ENCODE results near the gene POU3F1. TPM values are rescaled to one million over a fixed set of nuclear protein-coding genes. Genes with fewer than 3 reads are reported as not detected.

POU3F1 gene
- total and polyA plus RNA-seq, 10 of the 15 experiments (the other 5 are each of a cell fraction or from before 2014, with no cell fraction given) = 0.04 to 0.53 (median 0.10) TPM; not detected in 3

DNA sequence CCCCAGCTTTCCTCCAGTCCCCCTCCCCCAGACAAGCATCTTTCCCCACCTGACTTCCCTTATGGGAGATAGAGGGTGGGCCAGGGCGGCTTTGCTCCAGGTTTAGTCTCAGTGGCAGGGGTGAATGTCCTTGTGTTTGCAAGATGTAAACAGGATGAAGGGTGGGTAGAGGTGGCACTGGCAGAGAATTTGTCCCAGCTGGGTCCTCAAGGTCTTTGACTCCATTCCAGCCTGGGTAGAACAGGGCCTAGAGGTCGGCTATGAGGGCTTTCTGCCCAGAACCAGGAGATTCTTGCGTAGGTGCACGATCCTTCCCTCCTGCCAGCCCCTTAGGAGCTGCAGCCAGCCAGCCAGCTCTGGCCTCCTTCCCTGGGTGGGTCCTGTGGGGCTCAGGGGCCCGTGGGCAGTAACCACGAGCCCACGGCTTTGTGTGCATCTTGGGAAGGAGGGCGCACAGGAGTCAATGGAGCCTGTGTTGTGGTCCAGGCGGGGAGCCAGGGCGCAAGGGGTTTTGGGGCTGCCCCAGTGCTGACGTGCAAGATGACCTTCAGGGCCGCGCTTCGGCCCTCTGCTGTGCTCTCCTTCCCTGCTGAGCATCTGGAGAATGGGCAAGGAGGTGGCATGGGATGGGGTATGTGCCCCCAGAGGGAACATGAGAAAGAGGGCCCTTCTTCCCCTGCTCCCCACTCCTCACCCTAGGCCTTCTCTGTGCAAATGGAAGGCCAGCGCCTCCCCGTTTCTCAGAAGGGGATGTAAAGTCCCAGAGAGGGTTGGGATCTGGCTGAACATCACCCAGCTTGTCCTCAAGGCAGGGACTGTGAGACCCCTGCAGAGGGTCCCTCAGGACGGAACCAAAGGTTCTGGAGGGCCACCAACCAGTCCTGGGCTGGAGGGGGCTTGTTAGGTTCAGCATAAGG lies 15.7 kb downstream of the POU3F1 start:
- ChIA-PET SMC1A (ENCODE audit: uncharacterized antibody, unreplicated experiment) (interaction anchor here (0.7 to 7.1 kb wide), 19 partner anchors 10 to 826 kb away, joined by 3 to 68 read pairs (median 5); partner anchors contain the start of gene POU3F1), POLR2A (interaction anchor here (0.6 to 4.9 kb wide), 11 partner anchors 9 to 556 kb away, joined by 3 to 32 read pairs (median 3); no protein-coding TSS in a partner anchor), RAD21 (ENCODE audit: unreplicated experiment) (interaction anchor here (0.8 to 7.3 kb wide), 13 partner anchors 8 to 822 kb away, joined by 3 to 173 read pairs (median 9); partner anchors contain the start of gene POU3F1), CTCF (interaction anchor here (0.8 to 13.9 kb wide), 11 partner anchors 8 to 472 kb away, joined by 3 to 252 read pairs (median 5); no protein-coding TSS in a partner anchor)
- 60% methylated on average over 17 of the region's 17 CpGs for WGBS (ENCODE audit: insufficient coverage, insufficient replicate concordance, low lambda C conversion rate, missing lambda C conversion rate)
- Histone ChIP-seq H3K9ac (ENCODE audit: control insufficient read depth, insufficient read depth, low read length) (peak overlapping the region; percentile 64; the same call in 1 of the 2 replicates), H3K27me3 (replicated peaks in 1 of 2; ENCODE audit: control insufficient read depth in 2 of 2, insufficient read depth in 2 of 2, low read length in 1 of 2) (no peaks in the 10 kb centered on the region), H2AFZ (ENCODE audit: control insufficient read depth, low read depth, low read length) (peak overlapping the region; percentile 15; the same call in 1 of the 2 replicates), H3K4me2 (ENCODE audit: control insufficient read depth, insufficient read depth) (peak overlapping the region; percentile 66), H3K4me3 (0 out of 2 replicates have a peak overlapping the region, but pooled peaks have one; percentile 19), H3K36me3 (ENCODE audit: control insufficient read depth in 2 of 2, insufficient read depth in 2 of 2, low read length in 1 of 2) (no peaks in the 10 kb centered on the region; a peak in 2 of 4 replicates), H3K4me1 (ENCODE audit: control insufficient read depth, insufficient read depth, low read length) (peaks cover 52% of the 10 kb centered on the region), H3K27ac (ENCODE audit: control insufficient read depth, insufficient read depth) (peak overlapping the region; percentile 79), H4K20me1 (ENCODE audit: control insufficient read depth, insufficient read depth) (no peaks in the 10 kb centered on the region), H3K79me2 (ENCODE audit: control insufficient read depth, insufficient read depth, low read length) (no peaks in the 10 kb centered on the region), H3K9me3 (replicated peaks; ENCODE audit: control insufficient read depth, insufficient read depth, low read length) (no peaks in the 10 kb centered on the region)
- FAIRE-seq (no peak), DNase-seq (ENCODE audit: low read depth, low spot score) (no peak), ATAC-seq (no peak)
- in situ Hi-C loops (cut with MboI) = loop anchor here (25.0 kb wide), 1 partner anchor 556 kb away; no protein-coding TSS in a partner anchor
- no TSS peak for BruUV-seq (replicated peaks)
- intact Hi-C loops (cut with micrococcal nuclease; ENCODE audit: unreplicated experiment) = no loop called here
- TF ChIP-seq BMI1 (IDR thresholded peaks at IDR 0.05; ENCODE audit: borderline replicate concordance) (no peak), CREB1 (IDR thresholded peaks at IDR 0.05; ENCODE audit: low read depth) (no peak), ESRRA (IDR thresholded peaks at IDR 0.05; ENCODE audit: low read length) (no peak), ZSCAN29 (IDR thresholded peaks at IDR 0.05) (no peak), GATAD2B (conservative IDR thresholded peaks at IDR 0.05; ENCODE audit: low read depth) (no peak)
- TF ChIP-seq, protein P1, sequence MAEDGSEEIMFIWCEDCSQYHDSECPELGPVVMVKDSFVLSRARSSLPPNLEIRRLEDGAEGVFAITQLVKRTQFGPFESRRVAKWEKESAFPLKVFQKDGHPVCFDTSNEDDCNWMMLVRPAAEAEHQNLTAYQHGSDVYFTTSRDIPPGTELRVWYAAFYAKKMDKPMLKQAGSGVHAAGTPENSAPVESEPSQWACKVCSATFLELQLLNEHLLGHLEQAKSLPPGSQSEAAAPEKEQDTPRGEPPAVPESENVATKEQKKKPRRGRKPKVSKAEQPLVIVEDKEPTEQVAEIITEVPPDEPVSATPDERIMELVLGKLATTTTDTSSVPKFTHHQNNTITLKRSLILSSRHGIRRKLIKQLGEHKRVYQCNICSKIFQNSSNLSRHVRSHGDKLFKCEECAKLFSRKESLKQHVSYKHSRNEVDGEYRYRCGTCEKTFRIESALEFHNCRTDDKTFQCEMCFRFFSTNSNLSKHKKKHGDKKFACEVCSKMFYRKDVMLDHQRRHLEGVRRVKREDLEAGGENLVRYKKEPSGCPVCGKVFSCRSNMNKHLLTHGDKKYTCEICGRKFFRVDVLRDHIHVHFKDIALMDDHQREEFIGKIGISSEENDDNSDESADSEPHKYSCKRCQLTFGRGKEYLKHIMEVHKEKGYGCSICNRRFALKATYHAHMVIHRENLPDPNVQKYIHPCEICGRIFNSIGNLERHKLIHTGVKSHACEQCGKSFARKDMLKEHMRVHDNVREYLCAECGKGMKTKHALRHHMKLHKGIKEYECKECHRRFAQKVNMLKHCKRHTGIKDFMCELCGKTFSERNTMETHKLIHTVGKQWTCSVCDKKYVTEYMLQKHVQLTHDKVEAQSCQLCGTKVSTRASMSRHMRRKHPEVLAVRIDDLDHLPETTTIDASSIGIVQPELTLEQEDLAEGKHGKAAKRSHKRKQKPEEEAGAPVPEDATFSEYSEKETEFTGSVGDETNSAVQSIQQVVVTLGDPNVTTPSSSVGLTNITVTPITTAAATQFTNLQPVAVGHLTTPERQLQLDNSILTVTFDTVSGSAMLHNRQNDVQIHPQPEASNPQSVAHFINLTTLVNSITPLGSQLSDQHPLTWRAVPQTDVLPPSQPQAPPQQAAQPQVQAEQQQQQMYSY (CRISPR knock-in tag; IDR thresholded peaks at IDR 0.05) = no peak
- TF ChIP-seq, protein P2, sequence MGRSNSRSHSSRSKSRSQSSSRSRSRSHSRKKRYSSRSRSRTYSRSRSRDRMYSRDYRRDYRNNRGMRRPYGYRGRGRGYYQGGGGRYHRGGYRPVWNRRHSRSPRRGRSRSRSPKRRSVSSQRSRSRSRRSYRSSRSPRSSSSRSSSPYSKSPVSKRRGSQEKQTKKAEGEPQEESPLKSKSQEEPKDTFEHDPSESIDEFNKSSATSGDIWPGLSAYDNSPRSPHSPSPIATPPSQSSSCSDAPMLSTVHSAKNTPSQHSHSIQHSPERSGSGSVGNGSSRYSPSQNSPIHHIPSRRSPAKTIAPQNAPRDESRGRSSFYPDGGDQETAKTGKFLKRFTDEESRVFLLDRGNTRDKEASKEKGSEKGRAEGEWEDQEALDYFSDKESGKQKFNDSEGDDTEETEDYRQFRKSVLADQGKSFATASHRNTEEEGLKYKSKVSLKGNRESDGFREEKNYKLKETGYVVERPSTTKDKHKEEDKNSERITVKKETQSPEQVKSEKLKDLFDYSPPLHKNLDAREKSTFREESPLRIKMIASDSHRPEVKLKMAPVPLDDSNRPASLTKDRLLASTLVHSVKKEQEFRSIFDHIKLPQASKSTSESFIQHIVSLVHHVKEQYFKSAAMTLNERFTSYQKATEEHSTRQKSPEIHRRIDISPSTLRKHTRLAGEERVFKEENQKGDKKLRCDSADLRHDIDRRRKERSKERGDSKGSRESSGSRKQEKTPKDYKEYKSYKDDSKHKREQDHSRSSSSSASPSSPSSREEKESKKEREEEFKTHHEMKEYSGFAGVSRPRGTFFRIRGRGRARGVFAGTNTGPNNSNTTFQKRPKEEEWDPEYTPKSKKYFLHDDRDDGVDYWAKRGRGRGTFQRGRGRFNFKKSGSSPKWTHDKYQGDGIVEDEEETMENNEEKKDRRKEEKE (IDR thresholded peaks at IDR 0.05) = no peak
- TF ChIP-seq, protein P3, sequence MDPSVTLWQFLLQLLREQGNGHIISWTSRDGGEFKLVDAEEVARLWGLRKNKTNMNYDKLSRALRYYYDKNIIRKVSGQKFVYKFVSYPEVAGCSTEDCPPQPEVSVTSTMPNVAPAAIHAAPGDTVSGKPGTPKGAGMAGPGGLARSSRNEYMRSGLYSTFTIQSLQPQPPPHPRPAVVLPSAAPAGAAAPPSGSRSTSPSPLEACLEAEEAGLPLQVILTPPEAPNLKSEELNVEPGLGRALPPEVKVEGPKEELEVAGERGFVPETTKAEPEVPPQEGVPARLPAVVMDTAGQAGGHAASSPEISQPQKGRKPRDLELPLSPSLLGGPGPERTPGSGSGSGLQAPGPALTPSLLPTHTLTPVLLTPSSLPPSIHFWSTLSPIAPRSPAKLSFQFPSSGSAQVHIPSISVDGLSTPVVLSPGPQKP (IDR thresholded peaks at IDR 0.05; ENCODE audit: low read depth, low read length) = no peak
- TF ChIP-seq, protein P4, sequence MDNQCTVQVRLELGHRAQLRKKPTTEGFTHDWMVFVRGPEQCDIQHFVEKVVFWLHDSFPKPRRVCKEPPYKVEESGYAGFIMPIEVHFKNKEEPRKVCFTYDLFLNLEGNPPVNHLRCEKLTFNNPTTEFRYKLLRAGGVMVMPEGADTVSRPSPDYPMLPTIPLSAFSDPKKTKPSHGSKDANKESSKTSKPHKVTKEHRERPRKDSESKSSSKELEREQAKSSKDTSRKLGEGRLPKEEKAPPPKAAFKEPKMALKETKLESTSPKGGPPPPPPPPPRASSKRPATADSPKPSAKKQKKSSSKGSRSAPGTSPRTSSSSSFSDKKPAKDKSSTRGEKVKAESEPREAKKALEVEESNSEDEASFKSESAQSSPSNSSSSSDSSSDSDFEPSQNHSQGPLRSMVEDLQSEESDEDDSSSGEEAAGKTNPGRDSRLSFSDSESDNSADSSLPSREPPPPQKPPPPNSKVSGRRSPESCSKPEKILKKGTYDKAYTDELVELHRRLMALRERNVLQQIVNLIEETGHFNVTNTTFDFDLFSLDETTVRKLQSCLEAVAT (IDR thresholded peaks at IDR 0.05) = no peak
- TF ChIP-seq, protein P5, sequence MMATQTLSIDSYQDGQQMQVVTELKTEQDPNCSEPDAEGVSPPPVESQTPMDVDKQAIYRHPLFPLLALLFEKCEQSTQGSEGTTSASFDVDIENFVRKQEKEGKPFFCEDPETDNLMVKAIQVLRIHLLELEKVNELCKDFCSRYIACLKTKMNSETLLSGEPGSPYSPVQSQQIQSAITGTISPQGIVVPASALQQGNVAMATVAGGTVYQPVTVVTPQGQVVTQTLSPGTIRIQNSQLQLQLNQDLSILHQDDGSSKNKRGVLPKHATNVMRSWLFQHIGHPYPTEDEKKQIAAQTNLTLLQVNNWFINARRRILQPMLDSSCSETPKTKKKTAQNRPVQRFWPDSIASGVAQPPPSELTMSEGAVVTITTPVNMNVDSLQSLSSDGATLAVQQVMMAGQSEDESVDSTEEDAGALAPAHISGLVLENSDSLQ (IDR thresholded peaks at IDR 0.05) = no peak

Measured in GM12878 (cell line).